Glutamatergic neuron (in vitro differentiated cells): ENCODE results near the gene TAMM41. TPM values are rescaled to one million over a fixed set of nuclear protein-coding genes. Genes with fewer than 3 reads are reported as not detected.
A peak's percentile ranks its signal among the peaks of the same experiment; 100 is the strongest.

ENCODE experiments used
- DNase-seq: peaks from one replicate; pipeline ENCODE4 v3.0.0; 2022
- H3K27ac Mint-ChIP-seq: one replicate; pipeline ENCODE4 v1.8.0; 2020; ENCODE audit warnings: mild to moderate bottlenecking, mixed read lengths, inconsistent platforms; ENCODE audit not compliant: unreplicated experiment
- H3K27me3 Mint-ChIP-seq: one replicate; pipeline ENCODE4 v1.8.0; 2020; ENCODE audit warnings: mild to moderate bottlenecking, moderate library complexity, mixed read lengths, inconsistent platforms; ENCODE audit not compliant: unreplicated experiment
- H3K36me3 Mint-ChIP-seq: one replicate; pipeline ENCODE4 v1.8.0; 2020; ENCODE audit warnings: mild to moderate bottlenecking, mixed read lengths, inconsistent platforms; ENCODE audit not compliant: unreplicated experiment
- H3K4me1 Mint-ChIP-seq: one replicate; pipeline ENCODE4 v1.8.0; 2020; ENCODE audit warnings: mild to moderate bottlenecking, low read depth, mixed read lengths, inconsistent platforms; ENCODE audit not compliant: unreplicated experiment
- H3K4me3 Mint-ChIP-seq: one replicate; pipeline ENCODE4 v1.8.0; 2020; ENCODE audit warnings: mild to moderate bottlenecking, mixed read lengths, inconsistent platforms; ENCODE audit not compliant: unreplicated experiment
- H3K9me3 Mint-ChIP-seq: one replicate; pipeline ENCODE4 v1.8.0; 2020; ENCODE audit warnings: mild to moderate bottlenecking, moderate library complexity, mixed read lengths, inconsistent platforms; ENCODE audit not compliant: unreplicated experiment
- total RNA-seq: library from RNA; stranded (reverse); fragmentation: NEBNext Ultra II Directional; extraction: Animal tissue kit (Norgen Biotek cat#: 25700); gene quantifications from one replicate; pipeline ENCODE4 v1.2.1, GENCODE V29; 2021; ENCODE audit not compliant: unreplicated experiment
- TF ChIP-seq, protein P1 (sequence below): fragments of 200-600 bp; sonication (generic); IDR thresholded peaks from one replicate; pipeline ENCODE4 v1.5.0; 2021; ENCODE audit not compliant: partially characterized antibody, unreplicated experiment

The TAMM41 gene
- total RNA-seq, 1 donor from 2014 or later, result 23.4 TPM

DNA sequence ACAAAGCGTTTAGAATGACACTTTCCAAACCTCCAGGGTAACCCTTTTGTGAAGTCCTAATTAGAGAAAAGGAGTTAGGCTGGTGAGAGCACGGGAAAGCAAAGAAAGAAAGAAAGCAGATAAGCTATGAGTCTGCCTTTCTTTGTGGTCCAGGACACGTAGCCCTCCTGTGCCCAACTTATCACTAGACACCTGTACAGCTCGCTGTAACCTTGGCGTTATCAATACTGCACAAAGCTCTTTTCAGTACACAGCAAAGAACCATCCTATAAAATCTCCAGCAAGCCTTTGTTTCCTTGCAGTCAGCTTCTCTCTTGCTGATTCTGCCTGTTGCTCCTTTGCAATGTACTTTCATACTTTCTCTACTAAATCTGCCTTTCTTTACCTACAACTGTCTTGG lies 6.8 kb upstream of the TAMM41 start:
- no peaks in the 10 kb centered on the region for H3K9me3 Mint-ChIP-seq
- TF ChIP-seq, protein P1, sequence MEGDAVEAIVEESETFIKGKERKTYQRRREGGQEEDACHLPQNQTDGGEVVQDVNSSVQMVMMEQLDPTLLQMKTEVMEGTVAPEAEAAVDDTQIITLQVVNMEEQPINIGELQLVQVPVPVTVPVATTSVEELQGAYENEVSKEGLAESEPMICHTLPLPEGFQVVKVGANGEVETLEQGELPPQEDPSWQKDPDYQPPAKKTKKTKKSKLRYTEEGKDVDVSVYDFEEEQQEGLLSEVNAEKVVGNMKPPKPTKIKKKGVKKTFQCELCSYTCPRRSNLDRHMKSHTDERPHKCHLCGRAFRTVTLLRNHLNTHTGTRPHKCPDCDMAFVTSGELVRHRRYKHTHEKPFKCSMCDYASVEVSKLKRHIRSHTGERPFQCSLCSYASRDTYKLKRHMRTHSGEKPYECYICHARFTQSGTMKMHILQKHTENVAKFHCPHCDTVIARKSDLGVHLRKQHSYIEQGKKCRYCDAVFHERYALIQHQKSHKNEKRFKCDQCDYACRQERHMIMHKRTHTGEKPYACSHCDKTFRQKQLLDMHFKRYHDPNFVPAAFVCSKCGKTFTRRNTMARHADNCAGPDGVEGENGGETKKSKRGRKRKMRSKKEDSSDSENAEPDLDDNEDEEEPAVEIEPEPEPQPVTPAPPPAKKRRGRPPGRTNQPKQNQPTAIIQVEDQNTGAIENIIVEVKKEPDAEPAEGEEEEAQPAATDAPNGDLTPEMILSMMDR, result no peak

DNA sequence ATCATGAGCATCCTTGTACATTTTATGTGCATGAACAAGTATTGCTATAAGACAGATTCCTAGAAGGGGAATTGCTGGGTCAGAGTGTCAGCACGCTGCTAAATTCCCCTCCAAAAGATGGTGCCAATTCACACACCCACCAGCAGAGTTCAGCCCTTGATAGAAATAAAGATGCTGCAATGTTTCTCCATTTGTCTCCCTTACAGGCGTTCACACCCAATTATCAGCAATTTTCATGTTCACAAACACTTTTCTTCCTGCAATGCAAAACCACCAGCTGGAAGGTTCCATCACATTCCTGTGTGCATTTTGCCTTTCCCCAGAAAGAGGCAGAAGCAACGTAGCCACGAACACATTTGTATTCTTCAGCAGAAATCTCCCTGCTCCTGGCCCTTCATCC lies 3.3 kb upstream of the TAMM41 start:
- peaks cover 10% of the 10 kb centered on the region for H3K27me3 Mint-ChIP-seq
- peaks cover 4% of the 10 kb centered on the region for H3K9me3 Mint-ChIP-seq
- no peaks in the 10 kb centered on the region for H3K36me3 Mint-ChIP-seq
- H3K27ac Mint-ChIP-seq, result no peak overlapping the region
- peaks cover 7% of the 10 kb centered on the region for H3K4me1 Mint-ChIP-seq
- TF ChIP-seq, protein P1, result no peak
- DNase-seq, result no peak
- H3K4me3 Mint-ChIP-seq, result no peak overlapping the region

More for the DNA sequence above, 6.8 kb upstream of the TAMM41 start:
- no peak for DNase-seq
- Mint-ChIP-seq H3K4me1 (no peaks in the 10 kb centered on the region), H3K27me3 (peaks cover 2% of the 10 kb centered on the region), H3K4me3 (no peak overlapping the region), H3K27ac (no peak overlapping the region), H3K36me3 (no peaks in the 10 kb centered on the region)

DNA sequence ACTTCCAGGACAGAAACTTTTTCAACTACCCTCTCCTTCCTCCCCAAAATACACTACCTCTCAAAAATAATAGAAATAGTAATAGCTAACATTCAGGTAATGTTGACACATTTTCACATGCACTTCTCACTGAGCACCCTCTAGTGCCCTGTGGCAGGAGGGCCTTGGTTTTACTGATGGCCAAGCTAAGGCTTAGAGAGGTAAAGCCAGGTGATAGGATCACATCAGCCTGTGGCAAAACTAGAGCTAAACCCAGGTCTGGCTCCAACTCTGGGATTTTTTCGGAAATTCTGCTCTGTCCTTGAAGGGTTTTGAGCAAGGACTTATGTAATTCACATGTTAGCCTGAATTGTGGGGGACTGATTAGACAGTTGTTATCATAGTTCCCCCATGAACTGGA lies 922 bp upstream of the TAMM41 start:
- Mint-ChIP-seq H3K27me3 (peaks cover 11% of the 10 kb centered on the region), H3K27ac (no peak overlapping the region), H3K36me3 (no peaks in the 10 kb centered on the region), H3K9me3 (peaks cover 5% of the 10 kb centered on the region), H3K4me1 (peaks cover 10% of the 10 kb centered on the region), H3K4me3 (peak overlapping the region; percentile 99)
- DNase-seq, result no peak
- TF ChIP-seq, protein P1, result no peak

DNA sequence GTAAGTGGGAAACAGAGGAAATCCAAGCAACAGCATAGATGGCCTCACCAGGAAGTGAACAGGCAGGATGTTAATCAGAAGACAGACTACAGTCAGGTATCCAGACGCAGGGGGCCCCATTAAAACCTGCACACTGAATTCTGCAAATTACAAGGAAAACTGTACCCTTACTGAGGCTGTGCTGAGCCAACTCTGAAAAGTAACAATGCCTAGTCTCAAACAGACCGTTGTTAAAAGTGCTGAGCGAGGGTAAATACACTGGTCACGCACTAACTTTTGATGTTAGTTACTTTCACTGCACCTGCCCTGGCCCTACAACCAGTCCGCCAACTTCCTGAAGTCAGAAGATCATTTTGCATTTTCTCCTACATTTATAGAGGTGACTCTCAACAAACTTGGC lies 1.0 kb downstream of the TAMM41 start:
- Mint-ChIP-seq H3K4me1 (peaks cover 10% of the 10 kb centered on the region), H3K36me3 (no peaks in the 10 kb centered on the region), H3K27ac (no peak overlapping the region), H3K27me3 (peaks cover 11% of the 10 kb centered on the region), H3K9me3 (peaks cover 5% of the 10 kb centered on the region), H3K4me3 (peak overlapping the region; percentile 99)
- no peak for DNase-seq
- TF ChIP-seq, protein P1, result no peak

DNA sequence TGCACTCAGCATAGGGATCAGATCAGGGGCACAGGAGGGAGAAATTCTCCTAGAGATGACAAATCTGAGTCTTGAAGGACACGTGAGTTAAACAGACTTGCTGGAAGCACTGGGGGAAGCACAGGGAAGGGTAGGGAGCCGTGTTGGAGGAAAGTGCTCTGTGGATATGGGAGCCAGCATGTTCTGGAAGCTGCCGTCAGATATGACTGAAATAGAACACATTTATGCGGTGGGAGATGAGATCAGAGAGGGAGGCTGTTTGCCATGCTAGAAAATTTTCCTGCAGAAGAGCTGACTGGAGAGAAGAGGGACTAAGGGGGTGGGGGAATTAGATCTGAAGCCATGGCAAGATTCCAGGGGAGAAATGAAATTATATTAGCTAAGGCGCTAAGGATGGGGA lies 1.8 kb downstream of the TAMM41 start:
- H3K9me3 Mint-ChIP-seq, result peaks cover 5% of the 10 kb centered on the region
- H3K27me3 Mint-ChIP-seq, result peaks cover 12% of the 10 kb centered on the region
- TF ChIP-seq, protein P1, result no peak
- H3K4me1 Mint-ChIP-seq, result peaks cover 10% of the 10 kb centered on the region
- H3K36me3 Mint-ChIP-seq, result no peaks in the 10 kb centered on the region
- H3K4me3 Mint-ChIP-seq, result peak overlapping the region; percentile 99
- no peak for DNase-seq
- H3K27ac Mint-ChIP-seq, result no peak overlapping the region
